Measurements from ENCODE around the gene TMEM183A. TPM values are rescaled to one million over a fixed set of nuclear protein-coding genes. Genes with fewer than 3 reads are reported as not detected.
A peak's percentile ranks its signal among the peaks of the same experiment; 100 is the strongest.

The TMEM183A gene
- total RNA-seq, 1 donor = 139 TPM

GRCh38 chr1:203066965-203067364, 59.8 kb downstream of the TMEM183A start:
- TF ChIP-seq CTCF (IDR thresholded peaks at IDR 0.05; ENCODE audit: insufficient read depth, low read depth, low read length) = no peak
- no peak overlapping the region for H3K4me3 ChIP-seq (ENCODE audit: low read depth, low read length)
- DNase-seq (ENCODE audit: low read depth) = no peak

- TF ChIP-seq CTCF (IDR thresholded peaks at IDR 0.05; ENCODE audit: insufficient read depth, low read depth, low read length) = no peak
These were observed 62.0 kb downstream of the TMEM183A start for GRCh38 chr1:203069030-203069747.

GRCh38 chr1:203072002-203072602, 64.9 kb downstream of the TMEM183A start:
- no peak for TF ChIP-seq CTCF (IDR thresholded peaks at IDR 0.05; ENCODE audit: insufficient read depth, low read depth, low read length)
- DNase-seq (ENCODE audit: low read depth) = no peak
- H3K4me3 ChIP-seq (ENCODE audit: low read depth, low read length) = no peak overlapping the region

More at GRCh38 chr1:203069030-203069747, 62.0 kb downstream of the TMEM183A start:
- no peak overlapping the region for H3K4me3 ChIP-seq (ENCODE audit: low read depth, low read length)
- peak; percentile 24 for DNase-seq (ENCODE audit: low read depth)

GRCh38 chr1:203072911-203073310, 65.7 kb downstream of the TMEM183A start:
- H3K4me3 ChIP-seq (ENCODE audit: low read depth, low read length) = no peak overlapping the region
- TF ChIP-seq CTCF (IDR thresholded peaks at IDR 0.05; ENCODE audit: insufficient read depth, low read depth, low read length) = no peak
- DNase-seq (ENCODE audit: low read depth) = no peak

- no peak overlapping the region for H3K4me3 ChIP-seq (ENCODE audit: low read depth, low read length)
- TF ChIP-seq CTCF (IDR thresholded peaks at IDR 0.05; ENCODE audit: insufficient read depth, low read depth, low read length) = no peak
- no peak for DNase-seq (ENCODE audit: low read depth)
These were observed 66.3 kb downstream of the TMEM183A start for GRCh38 chr1:203073469-203073868.

Other genes with a start within 250 kb of the TMEM183A start
- gene KDM5B, start 199.0 kb upstream of the TMEM183A start, total RNA-seq = 112 and 138 TPM in 2 replicates
- gene PCAT6, start 196.4 kb upstream of the TMEM183A start, total RNA-seq = 0.64 TPM in 1 of 2 replicates, not detected in the other
- 5.5 and 6.9 TPM in 2 replicates for gene RABIF, start 118.2 kb upstream of the TMEM183A start, total RNA-seq
- 23.8 and 35.4 TPM in 2 replicates for gene KLHL12, start 80.1 kb upstream of the TMEM183A start, total RNA-seq
- gene ADIPOR1, start 49.1 kb upstream of the TMEM183A start, total RNA-seq = 66.7 and 118 TPM in 2 replicates
- gene CYB5R1, start 40.1 kb upstream of the TMEM183A start, total RNA-seq = 35.8 and 47.5 TPM in 2 replicates
- 1.6 and 4.3 TPM in 2 replicates for gene PPFIA4, start 19.1 kb downstream of the TMEM183A start, total RNA-seq
- not detected in 2 replicates for gene MYOG, start 78.6 kb downstream of the TMEM183A start, total RNA-seq
- gene ADORA1, start 120.4 kb downstream of the TMEM183A start, total RNA-seq = 8.7 and 14.2 TPM in 2 replicates
- 0.32 and 0.43 TPM in 2 replicates for gene MYBPH, start 168.5 kb downstream of the TMEM183A start, total RNA-seq
- gene CHI3L1, start 179.3 kb downstream of the TMEM183A start, total RNA-seq = 15.8 and 136 TPM in 2 replicates
- gene CHIT1, start 222.3 kb downstream of the TMEM183A start, total RNA-seq = under 0.01 TPM in 1 of 2 replicates, not detected in the other

Measured in fibroblast of villous mesenchyme (primary cell).